ENCODE data around the gene HHAT. TPM values are rescaled to one million over a fixed set of nuclear protein-coding genes. Genes with fewer than 3 reads are reported as not detected.
A peak's percentile ranks its signal among the peaks of the same experiment; 100 is the strongest.

Gene HHAT
- total and polyA plus RNA-seq, 2 of the 13 experiments (the other 11 are each of a cell fraction or from before 2014, with no cell fraction given): 2.6 to 4.9 TPM

- peak; percentile 62; the same call in 1 of the 2 replicates for TF ChIP-seq HINFP (CRISPR knock-in tag; IDR thresholded peaks at IDR 0.05; ENCODE audit: low read depth)
- TF ChIP-seq, protein P1, sequence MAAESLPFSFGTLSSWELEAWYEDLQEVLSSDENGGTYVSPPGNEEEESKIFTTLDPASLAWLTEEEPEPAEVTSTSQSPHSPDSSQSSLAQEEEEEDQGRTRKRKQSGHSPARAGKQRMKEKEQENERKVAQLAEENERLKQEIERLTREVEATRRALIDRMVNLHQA (CRISPR knock-in tag; IDR thresholded peaks at IDR 0.05): no peak
- TF ChIP-seq, protein P2, sequence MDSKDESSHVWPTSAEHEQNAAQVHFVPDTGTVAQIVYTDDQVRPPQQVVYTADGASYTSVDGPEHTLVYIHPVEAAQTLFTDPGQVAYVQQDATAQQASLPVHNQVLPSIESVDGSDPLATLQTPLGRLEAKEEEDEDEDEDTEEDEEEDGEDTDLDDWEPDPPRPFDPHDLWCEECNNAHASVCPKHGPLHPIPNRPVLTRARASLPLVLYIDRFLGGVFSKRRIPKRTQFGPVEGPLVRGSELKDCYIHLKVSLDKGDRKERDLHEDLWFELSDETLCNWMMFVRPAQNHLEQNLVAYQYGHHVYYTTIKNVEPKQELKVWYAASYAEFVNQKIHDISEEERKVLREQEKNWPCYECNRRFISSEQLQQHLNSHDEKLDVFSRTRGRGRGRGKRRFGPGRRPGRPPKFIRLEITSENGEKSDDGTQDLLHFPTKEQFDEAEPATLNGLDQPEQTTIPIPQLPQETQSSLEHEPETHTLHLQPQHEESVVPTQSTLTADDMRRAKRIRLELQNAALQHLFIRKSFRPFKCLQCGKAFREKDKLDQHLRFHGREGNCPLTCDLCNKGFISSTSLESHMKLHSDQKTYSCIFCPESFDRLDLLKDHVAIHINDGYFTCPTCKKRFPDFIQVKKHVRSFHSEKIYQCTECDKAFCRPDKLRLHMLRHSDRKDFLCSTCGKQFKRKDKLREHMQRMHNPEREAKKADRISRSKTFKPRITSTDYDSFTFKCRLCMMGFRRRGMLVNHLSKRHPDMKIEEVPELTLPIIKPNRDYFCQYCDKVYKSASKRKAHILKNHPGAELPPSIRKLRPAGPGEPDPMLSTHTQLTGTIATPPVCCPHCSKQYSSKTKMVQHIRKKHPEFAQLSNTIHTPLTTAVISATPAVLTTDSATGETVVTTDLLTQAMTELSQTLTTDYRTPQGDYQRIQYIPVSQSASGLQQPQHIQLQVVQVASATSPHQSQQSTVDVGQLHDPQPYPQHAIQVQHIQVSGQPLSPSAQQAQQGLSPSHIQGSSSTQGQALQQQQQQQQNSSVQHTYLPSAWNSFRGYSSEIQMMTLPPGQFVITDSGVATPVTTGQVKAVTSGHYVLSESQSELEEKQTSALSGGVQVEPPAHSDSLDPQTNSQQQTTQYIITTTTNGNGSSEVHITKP (CRISPR knock-in tag; IDR thresholded peaks at IDR 0.05; ENCODE audit: low read depth): peak; percentile 86
- TF ChIP-seq, protein P3, sequence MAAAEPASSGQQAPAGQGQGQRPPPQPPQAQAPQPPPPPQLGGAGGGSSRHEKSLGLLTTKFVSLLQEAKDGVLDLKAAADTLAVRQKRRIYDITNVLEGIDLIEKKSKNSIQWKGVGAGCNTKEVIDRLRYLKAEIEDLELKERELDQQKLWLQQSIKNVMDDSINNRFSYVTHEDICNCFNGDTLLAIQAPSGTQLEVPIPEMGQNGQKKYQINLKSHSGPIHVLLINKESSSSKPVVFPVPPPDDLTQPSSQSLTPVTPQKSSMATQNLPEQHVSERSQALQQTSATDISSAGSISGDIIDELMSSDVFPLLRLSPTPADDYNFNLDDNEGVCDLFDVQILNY (CRISPR knock-in tag; conservative IDR thresholded peaks at IDR 0.05): 0 out of 2 replicates have a peak, but pooled peaks have one; percentile 21
- peak; percentile 94 for TF ChIP-seq UBTF (CRISPR knock-in tag; IDR thresholded peaks at IDR 0.05)
- TF ChIP-seq ASH2L (IDR thresholded peaks at IDR 0.05; ENCODE audit: insufficient read length, low read depth, low read length): peak; percentile 69
- no peak for TF ChIP-seq TMF1 (CRISPR knock-in tag; IDR thresholded peaks at IDR 0.05; ENCODE audit: low read depth)
- peak; percentile 54 for TF ChIP-seq SRSF1 (optimal IDR thresholded peaks at IDR 0.05; ENCODE audit: low read depth, low read length)
- peak; percentile 26; the same call in 1 of the 2 replicates for TF ChIP-seq CTCF (CRISPR knock-in tag; IDR thresholded peaks at IDR 0.05)
- no peak for TF ChIP-seq ZNF772 (CRISPR knock-in tag; IDR thresholded peaks at IDR 0.05)
- TF ChIP-seq, protein P4, sequence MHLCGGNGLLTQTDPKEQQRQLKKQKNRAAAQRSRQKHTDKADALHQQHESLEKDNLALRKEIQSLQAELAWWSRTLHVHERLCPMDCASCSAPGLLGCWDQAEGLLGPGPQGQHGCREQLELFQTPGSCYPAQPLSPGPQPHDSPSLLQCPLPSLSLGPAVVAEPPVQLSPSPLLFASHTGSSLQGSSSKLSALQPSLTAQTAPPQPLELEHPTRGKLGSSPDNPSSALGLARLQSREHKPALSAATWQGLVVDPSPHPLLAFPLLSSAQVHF (CRISPR knock-in tag; IDR thresholded peaks at IDR 0.05): no peak
- no peak for TF ChIP-seq CREB1 (IDR thresholded peaks at IDR 0.05)
- no peak for TF ChIP-seq CREB1 (CRISPR knock-in tag; IDR thresholded peaks at IDR 0.05)
- TF ChIP-seq SP4 (CRISPR knock-in tag; IDR thresholded peaks at IDR 0.05): 0 out of 2 replicates have a peak, but pooled peaks have one; percentile 43
- TF ChIP-seq GABPA (IDR thresholded peaks at IDR 0.05; ENCODE audit: low read depth, low read length): peak; percentile 25; the same call in 1 of the 2 replicates
- TF ChIP-seq GABPA (CRISPR knock-in tag; IDR thresholded peaks at IDR 0.05; ENCODE audit: low read depth): peak; percentile 45; the same call in 1 of the 2 replicates
- TF ChIP-seq ZNF546 (CRISPR knock-in tag; conservative IDR thresholded peaks at IDR 0.05): peak; percentile 25; the same call in 1 of the 2 replicates
These were observed at the start of gene HHAT (continued) for GRCh38 chr1:210328746-210329503.
